ENCODE data around the gene TOR1A.

Gene TOR1A

GRCh38 chr9:129803676-129804060, 20.3 kb downstream of the TOR1A start:
- H2AFZ ChIP-seq (ENCODE audit: low read length): peak overlapping the region; percentile 100
- peaks cover 3% of the 10 kb centered on the region in 2 donors for H3K4me1 ChIP-seq (ENCODE audit: control insufficient read depth in 2 of 2, insufficient read depth in 1 of 2, low read depth in 1 of 2, low read length in 2 of 2)
- no peak overlapping the region for H3K9ac ChIP-seq (ENCODE audit: low read depth, low read length, poor library complexity)

GRCh38 chr9:129802833-129803675, 20.9 kb downstream of the TOR1A start, which contains the start of gene TOR1B:
Gene TOR1B (plus strand): TSS chr9:129803184. CDS start chr9:129803213, 29 bp downstream.
- no peak within 1 kb of the TSS for H2BK120ac ChIP-seq (ENCODE audit: low read depth, low read length)
- no peak within 1 kb of the TSS for H3K4ac ChIP-seq (ENCODE audit: low read length)
- no peak within 1 kb of the TSS for H4K91ac ChIP-seq (ENCODE audit: low read depth, low read length, poor library complexity)
- H2BK12ac ChIP-seq (ENCODE audit: low read length): no peak within 1 kb of the TSS
- H3K36me3 ChIP-seq (replicated peaks in 1 of 2; ENCODE audit: control insufficient read depth in 2 of 2, insufficient read depth in 2 of 2, low read length in 2 of 2): peaks cover 7 to 27% of the 10 kb centered on the region in 2 donors
- WGBS, 2 donors (ENCODE audit: extremely low coverage in 2 of 2, insufficient read length in 2 of 2, insufficient replicate concordance in 1 of 2): no CpG with 5 or more reads among the region's 93 CpGs
- H2BK15ac ChIP-seq (ENCODE audit: low read length): peak within 1 kb of the TSS; percentile 97
- no peak within 1 kb of the TSS for H3K14ac ChIP-seq (ENCODE audit: low read length)
- peak; percentile 91 for DNase-seq (ENCODE audit: low spot score)
- H3K9ac ChIP-seq (ENCODE audit: low read depth, low read length, poor library complexity): peak within 1 kb of the TSS; percentile 96
- H3K18ac ChIP-seq (ENCODE audit: low read length): peak within 1 kb of the TSS; percentile 95
- peak within 1 kb of the TSS; percentile 74 for H3K4me2 ChIP-seq (ENCODE audit: insufficient read depth, low read length, poor library complexity, severe bottlenecking)
- H4K8ac ChIP-seq (ENCODE audit: low read depth, low read length): no peak within 1 kb of the TSS
- H3K23ac ChIP-seq (ENCODE audit: low read depth, low read length, poor library complexity): peak within 1 kb of the TSS; percentile 99
- H3K9me3 ChIP-seq (replicated peaks in 1 of 2; ENCODE audit: control insufficient read depth in 2 of 2, insufficient read depth in 1 of 2, low read depth in 1 of 2, low read length in 2 of 2): no peaks in the 10 kb centered on the region
- peak within 1 kb of the TSS; percentile 100 for H2AFZ ChIP-seq (ENCODE audit: low read length)
- H3K27ac ChIP-seq (replicated peaks; ENCODE audit: low read length): no peak within 1 kb of the TSS
- H2BK5ac ChIP-seq (ENCODE audit: low read length): no peak within 1 kb of the TSS
- H2AK5ac ChIP-seq (ENCODE audit: low read depth, low read length): no peak within 1 kb of the TSS
- peaks cover 3% of the 10 kb centered on the region in 2 donors for H3K4me1 ChIP-seq (ENCODE audit: control insufficient read depth in 2 of 2, insufficient read depth in 1 of 2, low read depth in 1 of 2, low read length in 2 of 2)
- no peaks in the 10 kb centered on the region for H3K27me3 ChIP-seq (ENCODE audit: control insufficient read depth in 3 of 3, insufficient read depth in 3 of 3, low read depth in 1 of 3, low read length in 3 of 3)
- peaks cover 7% of the 10 kb centered on the region for H3K79me1 ChIP-seq (ENCODE audit: low read depth, low read length)
- peak within 1 kb of the TSS; percentile 96 to 100 for H3K4me3 ChIP-seq (ENCODE audit: low read length in 2 of 2)

More at GRCh38 chr9:129803676-129804060, 20.3 kb downstream of the TOR1A start:
- Histone ChIP-seq H3K79me1 (ENCODE audit: low read depth, low read length) (peaks cover 7% of the 10 kb centered on the region), H3K4ac (ENCODE audit: low read length) (no peak overlapping the region), H2BK12ac (ENCODE audit: low read length) (no peak overlapping the region), H2BK120ac (ENCODE audit: low read depth, low read length) (no peak overlapping the region), H3K4me2 (ENCODE audit: insufficient read depth, low read length, poor library complexity, severe bottlenecking) (peak overlapping the region; percentile 74), H3K4me3 (ENCODE audit: low read length in 2 of 2) (peak overlapping the region; percentile 96 to 100), H2AK5ac (ENCODE audit: low read depth, low read length) (no peak overlapping the region), H4K91ac (ENCODE audit: low read depth, low read length, poor library complexity) (no peak overlapping the region), H3K27me3 (ENCODE audit: control insufficient read depth in 3 of 3, insufficient read depth in 3 of 3, low read depth in 1 of 3, low read length in 3 of 3) (no peaks in the 10 kb centered on the region), H2BK15ac (ENCODE audit: low read length) (no peak overlapping the region), H3K14ac (ENCODE audit: low read length) (no peak overlapping the region), H3K9me3 (replicated peaks in 1 of 2; ENCODE audit: control insufficient read depth in 2 of 2, insufficient read depth in 1 of 2, low read depth in 1 of 2, low read length in 2 of 2) (no peaks in the 10 kb centered on the region), H3K23ac (ENCODE audit: low read depth, low read length, poor library complexity) (no peak overlapping the region), H3K27ac (replicated peaks; ENCODE audit: low read length) (no peak overlapping the region), H3K36me3 (replicated peaks in 1 of 2; ENCODE audit: control insufficient read depth in 2 of 2, insufficient read depth in 2 of 2, low read length in 2 of 2) (peaks cover 7 to 29% of the 10 kb centered on the region in 2 donors), H4K8ac (ENCODE audit: low read depth, low read length) (no peak overlapping the region), H2BK5ac (ENCODE audit: low read length) (no peak overlapping the region), H3K18ac (ENCODE audit: low read length) (no peak overlapping the region)
- no CpG with 5 or more reads among the region's 14 CpGs for WGBS, 2 donors (ENCODE audit: extremely low coverage in 2 of 2, insufficient read length in 2 of 2, insufficient replicate concordance in 1 of 2)
- DNase-seq (ENCODE audit: low spot score): peak; percentile 24

- Histone ChIP-seq H3K23ac (ENCODE audit: low read depth, low read length, poor library complexity) (no peak overlapping the region), H2BK15ac (ENCODE audit: low read length) (no peak overlapping the region), H3K27ac (replicated peaks; ENCODE audit: low read length) (no peak overlapping the region), H3K4me2 (ENCODE audit: insufficient read depth, low read length, poor library complexity, severe bottlenecking) (no peak overlapping the region), H3K14ac (ENCODE audit: low read length) (no peak overlapping the region), H2AK5ac (ENCODE audit: low read depth, low read length) (peak overlapping the region; percentile 75), H2BK120ac (ENCODE audit: low read depth, low read length) (no peak overlapping the region), H3K79me1 (ENCODE audit: low read depth, low read length) (peaks cover 7% of the 10 kb centered on the region), H2BK12ac (ENCODE audit: low read length) (no peak overlapping the region), H2AFZ (ENCODE audit: low read length) (peak overlapping the region; percentile 79), H3K9me3 (replicated peaks in 1 of 2; ENCODE audit: control insufficient read depth in 2 of 2, insufficient read depth in 1 of 2, low read depth in 1 of 2, low read length in 2 of 2) (no peaks in the 10 kb centered on the region), H3K9ac (ENCODE audit: low read depth, low read length, poor library complexity) (no peak overlapping the region), H3K27me3 (ENCODE audit: control insufficient read depth in 3 of 3, insufficient read depth in 3 of 3, low read depth in 1 of 3, low read length in 3 of 3) (peaks cover 0 to under 1% (median 0%) of the 10 kb centered on the region in 3 experiments), H2BK5ac (ENCODE audit: low read length) (no peak overlapping the region), H3K4ac (ENCODE audit: low read length) (no peak overlapping the region), H4K8ac (ENCODE audit: low read depth, low read length) (no peak overlapping the region), H3K18ac (ENCODE audit: low read length) (peak overlapping the region; percentile 5), H3K36me3 (replicated peaks in 1 of 2; ENCODE audit: control insufficient read depth in 2 of 2, insufficient read depth in 2 of 2, low read length in 2 of 2) (peaks cover 3 to 16% of the 10 kb centered on the region in 2 donors), H3K4me3 (ENCODE audit: low read length in 2 of 2) (no peak overlapping the region), H4K91ac (ENCODE audit: low read depth, low read length, poor library complexity) (no peak overlapping the region), H3K4me1 (ENCODE audit: control insufficient read depth in 2 of 2, insufficient read depth in 1 of 2, low read depth in 1 of 2, low read length in 2 of 2) (peaks cover 3% of the 10 kb centered on the region in 2 donors)
- no CpG with 5 or more reads among the region's 17 CpGs for WGBS, 2 donors (ENCODE audit: extremely low coverage in 2 of 2, insufficient read length in 2 of 2, insufficient replicate concordance in 1 of 2)
- no peak for DNase-seq (ENCODE audit: low spot score)
Observed at GRCh38 chr9:129801504-129801903, 22.4 kb downstream of the TOR1A start.

GRCh38 chr9:129798973-129799372, 25.0 kb downstream of the TOR1A start:
- no peak overlapping the region for H2BK5ac ChIP-seq (ENCODE audit: low read length)
- no peaks in the 10 kb centered on the region for H3K9me3 ChIP-seq (replicated peaks in 1 of 2; ENCODE audit: control insufficient read depth in 2 of 2, insufficient read depth in 1 of 2, low read depth in 1 of 2, low read length in 2 of 2)
- peaks cover 3% of the 10 kb centered on the region for H3K79me1 ChIP-seq (ENCODE audit: low read depth, low read length)
- peaks cover 3% of the 10 kb centered on the region in 2 donors for H3K4me1 ChIP-seq (ENCODE audit: control insufficient read depth in 2 of 2, insufficient read depth in 1 of 2, low read depth in 1 of 2, low read length in 2 of 2)
- H2BK15ac ChIP-seq (ENCODE audit: low read length): no peak overlapping the region
- peaks cover 0 to 19% (median 4%) of the 10 kb centered on the region in 3 experiments for H3K27me3 ChIP-seq (ENCODE audit: control insufficient read depth in 3 of 3, insufficient read depth in 3 of 3, low read depth in 1 of 3, low read length in 3 of 3)
- H3K14ac ChIP-seq (ENCODE audit: low read length): no peak overlapping the region
- H2AFZ ChIP-seq (ENCODE audit: low read length): no peak overlapping the region
- H2AK5ac ChIP-seq (ENCODE audit: low read depth, low read length): no peak overlapping the region
- H4K8ac ChIP-seq (ENCODE audit: low read depth, low read length): no peak overlapping the region
- no peak overlapping the region for H3K27ac ChIP-seq (replicated peaks; ENCODE audit: low read length)
- no peak overlapping the region for H3K23ac ChIP-seq (ENCODE audit: low read depth, low read length, poor library complexity)
- H3K4me2 ChIP-seq (ENCODE audit: insufficient read depth, low read length, poor library complexity, severe bottlenecking): no peak overlapping the region
- no peak overlapping the region for H2BK12ac ChIP-seq (ENCODE audit: low read length)
- no peak overlapping the region for H2BK120ac ChIP-seq (ENCODE audit: low read depth, low read length)
- no peaks in the 10 kb centered on the region for H3K36me3 ChIP-seq (replicated peaks in 1 of 2; ENCODE audit: control insufficient read depth in 2 of 2, insufficient read depth in 2 of 2, low read length in 2 of 2)
- H3K18ac ChIP-seq (ENCODE audit: low read length): no peak overlapping the region
- H3K4me3 ChIP-seq (ENCODE audit: low read length in 2 of 2): no peak overlapping the region
- WGBS, 2 donors (ENCODE audit: extremely low coverage in 2 of 2, insufficient read length in 2 of 2, insufficient replicate concordance in 1 of 2): no CpG with 5 or more reads among the region's 6 CpGs
- no peak overlapping the region for H3K4ac ChIP-seq (ENCODE audit: low read length)
- no peak for DNase-seq (ENCODE audit: low spot score)
- no peak overlapping the region for H3K9ac ChIP-seq (ENCODE audit: low read depth, low read length, poor library complexity)
- no peak overlapping the region for H4K91ac ChIP-seq (ENCODE audit: low read depth, low read length, poor library complexity)

All from neuronal stem cell (in vitro differentiated cells).